GM19023 (cell line): Measurements from ENCODE around the gene RASA3.
A peak's percentile ranks its signal among the peaks of the same experiment; 100 is the strongest.
"Not testable (repeated sequence)": the region's sequence is repeated elsewhere in the genome, so short reads cannot be mapped to it uniquely, and the experiment has no call there.

Experiments
- ATAC-seq: cut with Tn5 transposase; IDR thresholded peaks from one replicate; pipeline ENCODE4 v1.9.1; 2021; ENCODE audit warnings: mild to moderate bottlenecking, moderate library complexity; ENCODE audit not compliant: unreplicated experiment

Gene RASA3

GRCh38 chr13:114142640-114143490 lies 10.4 kb upstream of the RASA3 start:
- ATAC-seq: no peak

- ATAC-seq: no peak
Measured at GRCh38 chr13:114142137-114142550, 9.7 kb upstream of the RASA3 start.

GRCh38 chr13:114141261-114141996 lies 9.0 kb upstream of the RASA3 start:
- ATAC-seq: no peak

GRCh38 chr13:114140906-114141250 lies 8.5 kb upstream of the RASA3 start:
- no peak for ATAC-seq

GRCh38 chr13:114140131-114140905 lies 7.9 kb upstream of the RASA3 start:
- ATAC-seq: no peak

GRCh38 chr13:114136576-114136975 lies 4.2 kb upstream of the RASA3 start:
- ATAC-seq: no peak

- ATAC-seq: no peak
Measured at GRCh38 chr13:114135731-114136171, 3.3 kb upstream of the RASA3 start.

GRCh38 chr13:114134944-114135610 lies 2.7 kb upstream of the RASA3 start:
- ATAC-seq: no peak

GRCh38 chr13:114134111-114134943 lies 1.9 kb upstream of the RASA3 start:
- no peak for ATAC-seq

GRCh38 chr13:114133552-114133951 lies 1.1 kb upstream of the RASA3 start:
- not testable (repeated sequence) for ATAC-seq

- not testable (repeated sequence) for ATAC-seq
Measured at GRCh38 chr13:114133126-114133525, 703 bp upstream of the RASA3 start.

GRCh38 chr13:114131583-114132418 lies 622 bp downstream of the RASA3 start:
- peak; percentile 19 for ATAC-seq

- ATAC-seq: no peak
Measured at GRCh38 chr13:114130837-114131582, 1.4 kb downstream of the RASA3 start.

GRCh38 chr13:114130131-114130836 lies 2.1 kb downstream of the RASA3 start:
- no peak for ATAC-seq

- no peak for ATAC-seq
Measured at GRCh38 chr13:114129649-114130062, 2.8 kb downstream of the RASA3 start.

GRCh38 chr13:114128624-114129522 lies 3.5 kb downstream of the RASA3 start:
- peak; percentile 46 for ATAC-seq

GRCh38 chr13:114128348-114128623 lies 4.1 kb downstream of the RASA3 start:
- no peak for ATAC-seq
